Heart right ventricle (tissue), 16 donors: ENCODE results near the gene GRK1. TPM values are rescaled to one million over a fixed set of nuclear protein-coding genes. Genes with fewer than 3 reads are reported as not detected.

ENCODE experiments used
- ATAC-seq, 8 donors: fragments of 200-7000 bp; cut with Tn5 transposase; one replicate each; pipeline ENCODE4 v1.9.1; 2020; ENCODE audit warnings: mild to moderate bottlenecking in 8 of 8, moderate library complexity in 8 of 8, moderate number of reproducible peaks in 1 of 8
- DNase-seq, 2 donors: peaks; one replicate each; pipeline ENCODE4 v3.0.0-alpha.2; 2020
- H3K27ac ChIP-seq, 10 donors: fragments of 200-600 bp; sonication (generic) in 2 of 10; one replicate each; pipeline versions ENCODE4 v1.5.0 to v1.8.0; 2020 to 2022; ENCODE audit warnings: mild to moderate bottlenecking in 3 of 10
- H3K27me3 ChIP-seq, 7 donors: fragments of 200-600 bp; one replicate each; pipeline ENCODE4 v1.8.0; 2021 to 2022; ENCODE audit warnings: mild to moderate bottlenecking in 2 of 7
- H3K36me3 ChIP-seq, 9 donors: fragments of 200-600 bp; sonication (generic) in 1 of 9; one replicate each; pipeline versions ENCODE4 v1.5.0 to v1.8.0; 2020 to 2022; ENCODE audit warnings: mild to moderate bottlenecking in 2 of 9
- H3K4me1 ChIP-seq, 9 donors: fragments of 200-600 bp; sonication (generic) in 1 of 9; one replicate each; pipeline versions ENCODE4 v1.5.0 to v1.8.0; 2020 to 2022; ENCODE audit warnings: mild to moderate bottlenecking in 4 of 9
- H3K4me3 ChIP-seq, 10 donors: fragments of 200-600 bp; sonication (generic) in 2 of 10; one replicate each; pipeline versions ENCODE4 v1.5.0 to v1.8.0; 2020 to 2022; ENCODE audit warnings: mild to moderate bottlenecking in 7 of 10, moderate library complexity in 2 of 10
- H3K9me3 ChIP-seq, 11 donors: fragments of 200-600 bp in 10 of 11; sonication (generic) in 2 of 11; one replicate each; pipeline versions ENCODE4 v1.5.0 to v1.8.0; 2013 to 2022; ENCODE audit warnings: mild to moderate bottlenecking in 2 of 11, control low read depth in 1 of 11, moderate library complexity in 1 of 11
- WGBS, 2 donors: extraction: QIAGEN DNeasy Blood & Tissue Kit; methylation state at CpG; one replicate each; pipeline ENCODE4 v1.1.7; 2013; ENCODE audit warnings: inconsistent platforms in 1 of 2; 5-methylcytosine and 5-hydroxymethylcytosine counted together
- intact Hi-C, 10 donors: fragments of 100-400 bp; cut with DNase I; formaldehyde crosslinking; loops; one replicate each; pipeline versions ENCODE4 v1.11.1 to v1.14.2; 2022
- polyA plus RNA-seq, 2 donors: library from polyadenylated mRNA; stranded (reverse); fragments of 200-250 nt; gene quantifications; one replicate each; pipeline ENCODE4 v1.2.3, GENCODE V29; 2013
- total RNA-seq, 10 donors: library from RNA; stranded (reverse); fragmentation: NEBNext Ultra II Directional in 3 of 10; extraction: Animal tissue kit (Norgen Biotek cat#: 25700) in 3 of 10; gene quantifications; one replicate each; pipeline versions ENCODE4 v1.2.1 to v1.2.4, GENCODE V29; 2021 to 2023
- TF ChIP-seq, protein P1 (sequence below), 9 donors: fragments of 200-600 bp; sonication (generic) in 2 of 9; IDR thresholded peaks; one replicate each; pipeline versions ENCODE4 v1.5.0 to v1.8.0; 2021 to 2022; ENCODE audit warnings: antibody characterized with exemption in 9 of 9, mild to moderate bottlenecking in 5 of 9, moderate library complexity in 1 of 9
- donor health status: Arrhythmogenic right ventricular cardiomyopathy.
- donor health status: ischemic (EF 13 %, LVEDD 7.1; RV severe dilation, severe dysfunction).
- donor health status: healthy with polysubstance abuse.
- donor health status: DM: no; HTN: yes; CAD: no.
- donor health status: DM: no; HTN: no; CAD: no.
- donor health status: ischemic (EF 25% LVEDD 6.9; RV normal size, moderate dysfunction).
- donor health status: ischemic (EF 25% LVEDD 5.7; RV mildly dilated, moderate dysfunction).
- donor health status: healthy.
- donor health status: DM: yes; HTN: yes; CAD: no.
- donor health status: Ischemic cardiomyopathy.
- donor health status: ischemic (EF 35%, LVEDD 5.7; RV mildly dilated, moderate dysfunction).
- donor health status: nonischemic (EF 11% LVEDD 7.7; RV severe dilation, severe dysfunction).
- donor health status: DM: yes; HTN: yes; CAD: no.
- donor health status: PGD.
- donor health status: ischemic (EF 29% LVEDD 5.4; RV normal size, mild dysfunction).
- donor health status: nonischemic (EF 23%, LVEDD 6.1; RV moderate dilation, normal function).

Gene GRK1
- total and polyA plus RNA-seq, 12 donors, result 0.01 to 0.79 (median 0.18) TPM; not detected in 4

DNA sequence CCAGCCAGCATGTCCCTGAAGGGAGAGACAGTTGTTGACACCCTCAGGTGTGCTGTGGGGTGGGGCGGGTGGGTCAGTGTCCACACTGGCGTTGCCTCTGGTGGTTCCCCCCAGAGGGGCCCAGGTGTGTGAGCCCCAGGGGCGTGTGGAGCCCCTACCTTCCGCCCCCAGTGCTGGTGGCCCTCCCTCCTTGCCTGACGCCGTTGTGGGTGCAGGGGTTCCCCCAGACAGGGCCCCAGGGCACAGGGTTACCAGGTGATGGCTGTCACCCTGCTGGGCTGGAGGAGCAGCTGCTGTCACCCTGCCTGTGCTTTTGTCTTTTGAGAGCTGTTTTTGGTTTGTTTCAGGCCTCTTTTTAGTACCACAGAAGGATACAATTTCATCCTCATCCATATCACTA is 36.2 kb upstream of the GRK1 start:
- Histone ChIP-seq H3K4me3 (no peak overlapping the region), H3K36me3 (peaks cover 0 to 72% (median 16%) of the 10 kb centered on the region in 9 donors), H3K9me3 (no peaks in the 10 kb centered on the region), H3K4me1 (no peaks in the 10 kb centered on the region), H3K27ac (no peak overlapping the region), H3K27me3 (no peaks in the 10 kb centered on the region)
- TF ChIP-seq, protein P1, sequence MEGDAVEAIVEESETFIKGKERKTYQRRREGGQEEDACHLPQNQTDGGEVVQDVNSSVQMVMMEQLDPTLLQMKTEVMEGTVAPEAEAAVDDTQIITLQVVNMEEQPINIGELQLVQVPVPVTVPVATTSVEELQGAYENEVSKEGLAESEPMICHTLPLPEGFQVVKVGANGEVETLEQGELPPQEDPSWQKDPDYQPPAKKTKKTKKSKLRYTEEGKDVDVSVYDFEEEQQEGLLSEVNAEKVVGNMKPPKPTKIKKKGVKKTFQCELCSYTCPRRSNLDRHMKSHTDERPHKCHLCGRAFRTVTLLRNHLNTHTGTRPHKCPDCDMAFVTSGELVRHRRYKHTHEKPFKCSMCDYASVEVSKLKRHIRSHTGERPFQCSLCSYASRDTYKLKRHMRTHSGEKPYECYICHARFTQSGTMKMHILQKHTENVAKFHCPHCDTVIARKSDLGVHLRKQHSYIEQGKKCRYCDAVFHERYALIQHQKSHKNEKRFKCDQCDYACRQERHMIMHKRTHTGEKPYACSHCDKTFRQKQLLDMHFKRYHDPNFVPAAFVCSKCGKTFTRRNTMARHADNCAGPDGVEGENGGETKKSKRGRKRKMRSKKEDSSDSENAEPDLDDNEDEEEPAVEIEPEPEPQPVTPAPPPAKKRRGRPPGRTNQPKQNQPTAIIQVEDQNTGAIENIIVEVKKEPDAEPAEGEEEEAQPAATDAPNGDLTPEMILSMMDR (IDR thresholded peaks at IDR 0.05), result no peak
- 94 to 95% methylated on average over 6 of the region's 6 CpGs for WGBS, 2 donors
- ATAC-seq, result no peak
- DNase-seq, result peak in 1 of 2 donors; percentile 3
- intact Hi-C loops, result no loop called here

- Histone ChIP-seq H3K4me1 (no peaks in the 10 kb centered on the region), H3K4me3 (no peak overlapping the region), H3K27me3 (no peaks in the 10 kb centered on the region), H3K36me3 (peaks cover 0 to 79% (median 22%) of the 10 kb centered on the region in 9 donors), H3K27ac (no peak overlapping the region), H3K9me3 (no peaks in the 10 kb centered on the region)
- no peak for DNase-seq
- TF ChIP-seq, protein P1 (IDR thresholded peaks at IDR 0.05), result no peak
- no peak for ATAC-seq
- WGBS, 2 donors, result 95 to 97% methylated on average over 42 of the region's 42 CpGs
- intact Hi-C loops, result no loop called here
These were observed 35.5 kb upstream of the GRK1 start for GRCh38 chr13:113631341-113632095.

DNA sequence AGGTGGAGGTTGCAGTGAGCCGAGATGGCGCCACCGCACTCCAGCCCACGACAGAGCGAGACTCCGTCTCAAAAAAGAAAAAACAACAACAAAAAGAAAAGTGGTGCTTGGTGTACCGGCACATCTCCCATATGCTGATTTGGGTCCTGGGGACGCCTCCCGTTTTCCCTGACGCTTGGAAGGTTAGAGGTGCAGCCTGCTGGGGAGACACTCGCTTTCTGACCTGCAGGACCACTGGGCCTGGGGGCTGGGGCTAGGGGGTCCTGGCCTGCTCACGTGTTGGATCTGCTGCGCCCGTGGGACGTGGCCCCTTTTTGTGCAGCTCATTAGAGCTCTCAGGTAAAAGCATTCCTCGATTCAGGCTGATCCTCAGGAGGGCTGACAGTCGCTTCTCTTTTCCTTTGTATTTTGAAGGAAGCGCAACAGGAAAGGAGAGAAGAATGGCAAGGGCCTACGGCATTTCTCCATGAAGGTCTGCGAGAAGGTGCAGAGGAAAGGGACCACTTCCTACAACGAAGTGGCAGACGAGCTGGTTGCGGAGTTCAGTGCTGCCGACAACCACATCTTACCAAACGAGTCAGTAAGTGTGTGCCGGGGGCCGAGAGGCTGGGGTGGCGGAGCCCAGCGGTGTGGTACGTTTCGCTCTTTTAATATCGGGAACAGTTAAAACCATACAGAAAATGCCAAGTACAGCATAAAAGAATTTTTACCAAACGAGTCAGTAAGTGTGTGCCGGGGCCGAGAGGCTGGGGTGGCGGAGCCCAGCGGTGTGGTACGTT is 34.1 kb upstream of the GRK1 start:
- DNase-seq (no peak), ATAC-seq (no peak)
- intact Hi-C loops, result no loop called here
- Histone ChIP-seq H3K4me1 (no peaks in the 10 kb centered on the region), H3K27ac (no peak overlapping the region), H3K4me3 (no peak overlapping the region), H3K27me3 (no peaks in the 10 kb centered on the region), H3K36me3 (peaks cover 0 to 87% (median 34%) of the 10 kb centered on the region in 9 donors), H3K9me3 (no peaks in the 10 kb centered on the region)
- TF ChIP-seq, protein P1 (IDR thresholded peaks at IDR 0.05), result no peak
- WGBS, 2 donors, result 95 to 96% methylated on average over 38 of the region's 38 CpGs

GRCh38 chr13:113633485-113633873 is 33.5 kb upstream of the GRK1 start:
- Histone ChIP-seq H3K27me3 (no peaks in the 10 kb centered on the region), H3K9me3 (no peaks in the 10 kb centered on the region), H3K36me3 (peaks cover 0 to 89% (median 34%) of the 10 kb centered on the region in 9 donors), H3K27ac (no peak overlapping the region), H3K4me1 (no peaks in the 10 kb centered on the region), H3K4me3 (no peak overlapping the region)
- WGBS, 2 donors, result 96 to 97% methylated on average over 18 of the region's 18 CpGs
- ATAC-seq (no peak), DNase-seq (no peak)
- TF ChIP-seq, protein P1 (IDR thresholded peaks at IDR 0.05), result no peak
- intact Hi-C loops, result no loop called here
